ENCODE data around the gene ANKMY1. TPM values are rescaled to one million over a fixed set of nuclear protein-coding genes. Genes with fewer than 3 reads are reported as not detected.

The ANKMY1 gene
- total and polyA plus RNA-seq, 2 of the 13 experiments (the other 11 are each of a cell fraction or from before 2014, with no cell fraction given): 11.7 to 18.8 TPM

DNA sequence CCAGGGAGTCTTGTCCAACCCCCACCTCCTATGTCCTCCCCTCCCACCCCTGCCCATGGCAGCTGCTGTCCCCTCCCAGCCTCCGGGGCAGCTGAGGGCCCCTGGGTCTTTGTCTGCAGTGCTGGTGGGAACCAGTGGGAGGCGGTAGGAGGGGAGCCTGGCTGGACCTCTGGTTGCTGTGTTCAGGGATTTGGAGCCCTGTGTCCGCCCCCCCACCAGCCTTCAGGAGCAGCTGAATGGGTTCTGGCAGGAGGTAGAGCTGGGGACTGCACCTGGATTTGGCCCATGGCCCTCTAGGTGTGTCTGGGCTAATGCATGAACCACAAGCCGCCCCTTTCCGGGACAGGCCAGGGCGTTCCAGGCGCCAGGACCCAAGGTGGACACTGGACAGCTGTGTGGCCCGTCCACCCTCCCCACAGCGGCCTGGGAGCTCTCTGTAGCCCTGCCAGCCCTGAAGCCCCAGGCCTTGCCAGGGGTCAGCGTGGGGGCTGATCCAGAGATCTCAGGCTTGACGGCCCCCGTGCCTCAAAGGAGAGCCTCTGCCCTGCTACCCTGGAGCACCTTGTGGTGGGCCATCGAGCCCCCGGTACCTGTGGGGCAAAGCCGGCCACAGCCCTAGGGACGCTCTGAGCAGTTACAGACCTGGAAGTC lies 96.9 kb downstream of the ANKMY1 start:
- CTCF ChIA-PET (ENCODE audit: low intra/inter-chr PET ratio, low total read pairs): no interaction called here
- intact Hi-C loops (cut with micrococcal nuclease; ENCODE audit: unreplicated experiment): no loop called here
- Histone ChIP-seq H3K4me2 (ENCODE audit: low read depth, low read length) (no peak overlapping the region), H3K79me2 (ENCODE audit: insufficient read depth, low read length) (no peaks in the 10 kb centered on the region), H3K9ac (ENCODE audit: insufficient read depth, low read depth, low read length) (no peak overlapping the region), H3K27me3 (ENCODE audit: control insufficient read depth in 1 of 2, insufficient read depth in 2 of 2, low read length in 2 of 2) (peaks cover 12 to 20% of the 10 kb centered on the region in 2 experiments), H3K27ac (ENCODE audit: extremely low read length, insufficient read depth, low read length) (no peak overlapping the region), H4K20me1 (ENCODE audit: insufficient read depth, low read length) (no peaks in the 10 kb centered on the region; the same call in 1 of the 2 replicates), H3K9me3 (ENCODE audit: low read length) (no peaks in the 10 kb centered on the region), H3K4me1 (ENCODE audit: insufficient read depth, low read length) (peaks cover 40% of the 10 kb centered on the region), H3K4me3 (replicated peaks in 1 of 3; ENCODE audit: insufficient read depth in 1 of 3, low read depth in 2 of 3, low read length in 3 of 3) (no peak overlapping the region), H2AFZ (ENCODE audit: low read length) (no peak overlapping the region), H3K36me3 (replicated peaks in 1 of 2; ENCODE audit: control insufficient read depth in 1 of 2, insufficient read depth in 2 of 2, low read length in 2 of 2) (no peaks in the 10 kb centered on the region)
- ATAC-seq: no peak
- no peak for DNase-seq (ENCODE audit: low spot score)
- WGBS (ENCODE audit: low lambda C conversion rate): 78% methylated on average over 5 of the region's 16 CpGs
- FAIRE-seq: no peak
- POLR2A ChIA-PET: no interaction called here
- BruUV-seq (replicated peaks): no TSS peak
- in situ Hi-C loops (cut with HindIII; ENCODE audit: extremely low pct_ligation_motif_present, low pct_unique_long_range_greater_than_20kb): no loop called here
- no peak for TF ChIP-seq FUBP1 (CRISPR knock-in tag; IDR thresholded peaks at IDR 0.05; ENCODE audit: borderline replicate concordance)
- TF ChIP-seq USF2 (IDR thresholded peaks at IDR 0.05; ENCODE audit: low read depth, low read length): no peak
- TF ChIP-seq USF2 (CRISPR knock-in tag; IDR thresholded peaks at IDR 0.05; ENCODE audit: borderline replicate concordance): no peak
- no peak for TF ChIP-seq RFX5 (IDR thresholded peaks at IDR 0.05; ENCODE audit: low read depth, low read length)
- TF ChIP-seq CREB1 (IDR thresholded peaks at IDR 0.05): no peak
- no peak for TF ChIP-seq CREB1 (CRISPR knock-in tag; IDR thresholded peaks at IDR 0.05)
- peak; percentile 26 for TF ChIP-seq RBM39 (IDR thresholded peaks at IDR 0.05; ENCODE audit: low read depth, low read length, poor library complexity, severe bottlenecking)
- TF ChIP-seq, protein P1, sequence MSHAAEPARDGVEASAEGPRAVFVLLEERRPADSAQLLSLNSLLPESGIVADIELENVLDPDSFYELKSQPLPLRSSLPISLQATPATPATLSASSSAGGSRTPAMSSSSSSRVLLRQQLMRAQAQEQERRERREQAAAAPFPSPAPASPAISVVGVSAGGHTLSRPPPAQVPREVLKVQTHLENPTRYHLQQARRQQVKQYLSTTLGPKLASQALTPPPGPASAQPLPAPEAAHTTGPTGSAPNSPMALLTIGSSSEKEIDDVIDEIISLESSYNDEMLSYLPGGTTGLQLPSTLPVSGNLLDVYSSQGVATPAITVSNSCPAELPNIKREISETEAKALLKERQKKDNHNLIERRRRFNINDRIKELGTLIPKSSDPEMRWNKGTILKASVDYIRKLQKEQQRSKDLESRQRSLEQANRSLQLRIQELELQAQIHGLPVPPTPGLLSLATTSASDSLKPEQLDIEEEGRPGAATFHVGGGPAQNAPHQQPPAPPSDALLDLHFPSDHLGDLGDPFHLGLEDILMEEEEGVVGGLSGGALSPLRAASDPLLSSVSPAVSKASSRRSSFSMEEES (CRISPR knock-in tag; IDR thresholded peaks at IDR 0.05): no peak
- no peak for TF ChIP-seq LBX2 (CRISPR knock-in tag; IDR thresholded peaks at IDR 0.05; ENCODE audit: borderline replicate concordance)
- TF ChIP-seq ZNF75D (CRISPR knock-in tag; IDR thresholded peaks at IDR 0.05; ENCODE audit: borderline replicate concordance): no peak
- TF ChIP-seq MEIS1 (CRISPR knock-in tag; IDR thresholded peaks at IDR 0.05; ENCODE audit: borderline replicate concordance): no peak
- TF ChIP-seq SIN3B (IDR thresholded peaks at IDR 0.05; ENCODE audit: low read length): no peak
- TF ChIP-seq ZUFSP (CRISPR knock-in tag; IDR thresholded peaks at IDR 0.05; ENCODE audit: borderline replicate concordance): no peak
- TF ChIP-seq ZNF512 (CRISPR knock-in tag; IDR thresholded peaks at IDR 0.05): no peak

Data from HepG2 (cell line).